ENCODE data around the gene NCK1. TPM values are rescaled to one million over a fixed set of nuclear protein-coding genes. Genes with fewer than 3 reads are reported as not detected.

NCK1 gene
- total and polyA plus RNA-seq, 11 donors: 6.5 to 36.0 (median 23.3) TPM

DNA sequence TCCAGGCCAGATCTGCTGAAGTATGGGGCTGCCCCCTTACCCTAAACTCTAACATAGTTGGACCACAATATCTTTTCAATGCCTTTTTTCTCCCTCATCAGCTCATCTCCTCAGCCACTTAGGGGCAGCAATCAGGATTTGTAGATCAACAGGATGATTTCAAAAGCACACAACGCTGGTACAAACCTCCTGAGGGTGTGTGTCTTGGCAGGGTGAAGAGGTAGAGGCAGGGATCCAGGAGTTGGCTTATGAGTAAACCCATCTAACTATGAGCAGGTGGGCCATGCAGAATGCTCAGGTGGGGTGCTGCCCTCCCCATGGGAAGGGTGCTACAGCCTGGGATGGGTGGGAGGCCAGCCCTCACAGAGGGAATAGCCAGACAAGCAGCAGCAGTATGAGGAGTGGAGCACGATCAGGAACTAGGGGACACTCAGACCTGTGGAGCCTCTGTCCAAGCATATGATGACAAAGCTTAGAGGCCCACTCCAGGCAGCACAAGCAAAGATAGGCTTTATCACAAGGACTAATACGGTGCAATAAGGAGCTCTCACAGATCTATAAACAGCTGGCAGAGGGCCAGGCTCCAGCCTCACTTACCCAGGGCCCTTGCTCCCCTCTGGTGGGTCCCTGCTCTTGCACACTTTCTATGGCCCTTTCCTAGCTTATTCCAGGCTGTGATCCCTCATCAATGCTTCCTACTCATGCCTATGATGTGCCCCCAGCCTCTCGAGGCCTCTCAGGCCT is 127.9 kb downstream of the NCK1 start:
- 75 to 89% (median 84%) methylated on average over 4 of the region's 4 CpGs for WGBS, 4 donors
- Histone ChIP-seq H3K36me3 (no peaks in the 10 kb centered on the region), H3K4me1 (peaks cover 0 to 15% (median 9%) of the 10 kb centered on the region in 12 donors), H3K9me3 (no peaks in the 10 kb centered on the region), H3K27me3 (no peaks in the 10 kb centered on the region), H3K27ac (no peak overlapping the region), H3K4me3 (no peak overlapping the region)
- DNase-seq (no peak), ATAC-seq (no peak)
- intact Hi-C loops (cut with DNase I): loop anchor here in 1 of 10 donors (10.0 kb wide), 1 partner anchor 135 kb away; no protein-coding TSS in a partner anchor
- TF ChIP-seq, protein P1, sequence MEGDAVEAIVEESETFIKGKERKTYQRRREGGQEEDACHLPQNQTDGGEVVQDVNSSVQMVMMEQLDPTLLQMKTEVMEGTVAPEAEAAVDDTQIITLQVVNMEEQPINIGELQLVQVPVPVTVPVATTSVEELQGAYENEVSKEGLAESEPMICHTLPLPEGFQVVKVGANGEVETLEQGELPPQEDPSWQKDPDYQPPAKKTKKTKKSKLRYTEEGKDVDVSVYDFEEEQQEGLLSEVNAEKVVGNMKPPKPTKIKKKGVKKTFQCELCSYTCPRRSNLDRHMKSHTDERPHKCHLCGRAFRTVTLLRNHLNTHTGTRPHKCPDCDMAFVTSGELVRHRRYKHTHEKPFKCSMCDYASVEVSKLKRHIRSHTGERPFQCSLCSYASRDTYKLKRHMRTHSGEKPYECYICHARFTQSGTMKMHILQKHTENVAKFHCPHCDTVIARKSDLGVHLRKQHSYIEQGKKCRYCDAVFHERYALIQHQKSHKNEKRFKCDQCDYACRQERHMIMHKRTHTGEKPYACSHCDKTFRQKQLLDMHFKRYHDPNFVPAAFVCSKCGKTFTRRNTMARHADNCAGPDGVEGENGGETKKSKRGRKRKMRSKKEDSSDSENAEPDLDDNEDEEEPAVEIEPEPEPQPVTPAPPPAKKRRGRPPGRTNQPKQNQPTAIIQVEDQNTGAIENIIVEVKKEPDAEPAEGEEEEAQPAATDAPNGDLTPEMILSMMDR (IDR thresholded peaks at IDR 0.05): no peak
- TF ChIP-seq POLR2A (IDR thresholded peaks at IDR 0.05): no peak

DNA sequence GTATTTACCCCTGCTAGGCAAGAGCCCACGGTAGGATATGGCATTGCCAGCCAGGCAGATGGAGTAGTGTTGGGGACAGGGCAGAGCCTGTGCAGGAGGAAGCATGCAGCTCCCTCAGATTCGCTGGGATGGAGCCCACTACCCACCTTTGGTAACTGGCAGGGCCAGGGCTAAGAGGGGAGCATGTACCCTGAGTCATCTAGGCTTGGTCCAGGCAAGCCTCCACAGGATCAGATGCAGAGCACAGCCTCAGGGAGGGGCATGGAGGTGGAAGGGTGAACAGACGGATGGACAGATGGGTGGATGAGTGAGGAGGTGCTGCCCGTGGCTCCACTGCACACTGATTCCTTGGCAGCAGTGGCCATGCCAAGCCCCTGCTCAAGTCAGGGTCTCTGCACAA is 128.8 kb downstream of the NCK1 start:
- ATAC-seq (no peak), DNase-seq (no peak)
- H3K27me3 ChIP-seq: no peaks in the 10 kb centered on the region
- H3K9me3 ChIP-seq: no peaks in the 10 kb centered on the region
- H3K36me3 ChIP-seq: no peaks in the 10 kb centered on the region
- no peak for TF ChIP-seq POLR2A (IDR thresholded peaks at IDR 0.05)
- TF ChIP-seq, protein P1 (IDR thresholded peaks at IDR 0.05): no peak
- no peak overlapping the region for H3K27ac ChIP-seq
- peaks cover 0 to 20% (median 15%) of the 10 kb centered on the region in 12 donors for H3K4me1 ChIP-seq
- intact Hi-C loops (cut with DNase I): loop anchor here in 1 of 10 donors (10.0 kb wide), 1 partner anchor 136 kb away; no protein-coding TSS in a partner anchor
- H3K4me3 ChIP-seq: no peak overlapping the region
- WGBS, 4 donors: 80 to 97% (median 93%) methylated on average over 1 to 4 of the region's 4 CpGs

DNA sequence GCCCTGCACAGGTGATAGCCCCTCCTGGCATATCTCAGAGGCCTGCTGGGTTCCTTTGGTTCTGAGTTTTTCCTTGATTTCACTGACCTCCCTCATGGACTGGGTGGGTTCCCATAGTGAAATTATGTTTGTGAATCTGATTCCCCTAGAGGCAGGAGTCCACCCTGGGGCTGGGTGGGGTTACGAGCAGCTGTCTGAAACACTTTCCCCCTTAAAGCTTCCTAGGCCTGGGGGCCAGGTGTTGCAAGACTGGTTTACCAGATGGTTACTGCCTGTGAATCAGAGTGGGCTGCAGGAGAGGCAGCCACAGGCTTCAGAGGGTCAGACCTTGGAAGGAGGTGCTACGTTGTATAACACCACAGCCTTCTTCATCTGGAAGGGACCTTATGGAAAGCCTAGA is 130.1 kb downstream of the NCK1 start:
- intact Hi-C loops (cut with DNase I): loop anchor here in 1 of 10 donors (10.0 kb wide), 1 partner anchor 137 kb away; no protein-coding TSS in a partner anchor
- WGBS, 4 donors: 87 to 99% (median 93%) methylated on average over 2 of the region's 2 CpGs
- no peaks in the 10 kb centered on the region for H3K36me3 ChIP-seq
- ATAC-seq (no peak), DNase-seq (no peak)
- H3K4me3 ChIP-seq: no peak overlapping the region
- TF ChIP-seq, protein P1 (IDR thresholded peaks at IDR 0.05): no peak
- no peak for TF ChIP-seq POLR2A (IDR thresholded peaks at IDR 0.05)
- no peaks in the 10 kb centered on the region for H3K9me3 ChIP-seq
- peaks cover 0 to 27% (median 17%) of the 10 kb centered on the region in 12 donors for H3K4me1 ChIP-seq
- no peaks in the 10 kb centered on the region for H3K27me3 ChIP-seq
- H3K27ac ChIP-seq: no peak overlapping the region

DNA sequence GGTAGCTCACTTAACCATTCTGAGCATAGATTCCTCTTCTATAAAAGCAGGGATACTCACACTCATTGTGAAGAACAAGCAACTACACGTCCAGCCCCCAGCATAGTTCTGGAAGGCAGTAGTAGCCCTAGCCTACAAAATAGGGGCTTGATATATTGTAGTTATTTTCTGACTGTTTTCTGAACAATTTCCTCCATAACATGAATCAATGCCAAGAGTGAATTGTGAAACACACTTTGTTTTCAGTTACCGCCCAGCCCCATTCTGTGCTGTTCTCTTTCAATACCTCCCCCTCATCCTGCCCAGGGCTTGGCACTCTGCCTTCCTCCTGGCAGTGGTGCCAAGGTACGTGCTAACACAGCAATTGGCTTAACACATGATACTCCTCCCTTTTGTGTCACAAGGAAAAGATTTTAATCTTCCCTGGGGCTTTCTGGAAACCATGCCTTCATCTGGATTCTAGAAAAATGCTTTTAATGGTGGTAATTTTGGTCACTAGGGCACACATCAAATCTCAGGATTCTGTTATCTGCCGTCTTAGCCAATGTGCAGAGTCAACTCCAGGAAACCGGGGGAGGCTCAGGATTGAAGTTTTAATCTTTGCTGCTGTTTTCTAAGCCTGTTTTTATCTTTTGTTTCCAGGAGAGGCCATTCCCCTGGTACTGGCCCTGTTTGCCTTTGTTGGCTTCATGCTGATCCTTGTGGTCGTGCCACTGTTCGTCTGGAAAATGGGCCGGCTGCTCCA is 132.9 kb downstream of the NCK1 start:
- Histone ChIP-seq H3K27ac (peak overlapping the region; percentile 54 to 89 (median 78)), H3K4me1 (peaks cover 0 to 27% (median 17%) of the 10 kb centered on the region in 12 donors), H3K36me3 (no peaks in the 10 kb centered on the region), H3K27me3 (no peaks in the 10 kb centered on the region), H3K4me3 (no peak overlapping the region), H3K9me3 (no peaks in the 10 kb centered on the region)
- ATAC-seq (peak; percentile 89 to 97 (median 92)), DNase-seq (peak; percentile 76 to 85 (median 82))
- 26 to 39% (median 29%) methylated on average over 8 of the region's 8 CpGs for WGBS, 4 donors
- intact Hi-C loops (cut with DNase I): loop anchor here in 2 of 10 donors (1.0 to 10.0 kb wide), 3 partner anchors 140 to 177 kb away; partner anchors contain the start of gene SLC35G2 (in 1 of the 2)
- TF ChIP-seq, protein P1 (IDR thresholded peaks at IDR 0.05): no peak
